Natural killer cell (primary cell): ENCODE data around the gene ACY1. TPM values are rescaled to one million over a fixed set of nuclear protein-coding genes. Genes with fewer than 3 reads are reported as not detected.

Source experiments
- ATAC-seq, 3 donors: fragments of 150-1000 bp in 2 of 3; fragments of 200-7000 bp in 1 of 3; cut with Tn5 transposase; 1 replicate in 1 of 3; 2 replicates in 2 of 3; pipeline ENCODE4 v1.10.0; 2021; ENCODE audit warnings: mild to moderate bottlenecking in 2 of 3, moderate library complexity in 2 of 3
- DNase-seq, 2 donors: peaks; one replicate each; pipeline versions ENCODE4 v3.0.0 to v3.0.0-alpha.2; 2013 to 2021; ENCODE audit warnings: mixed read lengths in 1 of 2
- H3K27ac ChIP-seq: one replicate; pipeline ENCODE4 v1.5.1; 2013; ENCODE audit warnings: mild to moderate bottlenecking, low read length
- H3K27me3 ChIP-seq: one replicate; pipeline ENCODE4 v1.6.1; 2013; ENCODE audit warnings: low read length; ENCODE audit not compliant: control insufficient read depth, insufficient read depth
- H3K36me3 ChIP-seq: one replicate; pipeline ENCODE4 v1.6.1; 2013; ENCODE audit warnings: low read length; ENCODE audit not compliant: control insufficient read depth, insufficient read depth
- H3K4me1 ChIP-seq: one replicate; pipeline ENCODE4 v1.6.1; 2013; ENCODE audit warnings: low read length; ENCODE audit not compliant: control insufficient read depth, insufficient read depth
- H3K4me3 ChIP-seq: one replicate; pipeline ENCODE4 v1.5.1; 2013; ENCODE audit warnings: low read length
- H3K9me3 ChIP-seq: one replicate; pipeline ENCODE4 v1.6.1; 2013; ENCODE audit warnings: low read length; ENCODE audit not compliant: control insufficient read depth, insufficient read depth
- H3K27ac Mint-ChIP-seq, 2 donors: one replicate each; pipeline ENCODE4 v1.8.0; 2022; ENCODE audit warnings: mild to moderate bottlenecking in 2 of 2, mixed read lengths in 2 of 2, moderate library complexity in 1 of 2
- H3K27me3 Mint-ChIP-seq, 2 donors: one replicate each; pipeline ENCODE4 v1.8.0; 2022; ENCODE audit warnings: low read depth in 2 of 2, mixed read lengths in 2 of 2
- H3K36me3 Mint-ChIP-seq: one replicate; pipeline ENCODE4 v1.8.0; 2022; ENCODE audit warnings: mixed read lengths
- H3K4me1 Mint-ChIP-seq, 2 donors: one replicate each; pipeline ENCODE4 v1.8.0; 2022; ENCODE audit warnings: mixed read lengths in 2 of 2
- H3K4me3 Mint-ChIP-seq: one replicate; pipeline ENCODE4 v1.8.0; 2022; ENCODE audit warnings: mild to moderate bottlenecking, moderate library complexity, mixed read lengths
- H3K9me3 Mint-ChIP-seq, 2 donors: one replicate each; pipeline ENCODE4 v1.8.0; 2022; ENCODE audit warnings: mixed read lengths in 2 of 2
- CTCF ChIP-seq: fragments of 200-600 bp; IDR thresholded peaks from one replicate; pipeline ENCODE4 v1.8.0; 2022; ENCODE audit warnings: antibody characterized with exemption
- whole genome bisulfite sequencing: methylation state at CpG from one replicate; pipeline ENCODE4 v1.1.7; 2013; ENCODE audit warnings: missing lambda C conversion rate; ENCODE audit not compliant: insufficient coverage; 5-methylcytosine and 5-hydroxymethylcytosine counted together
- intact Hi-C: fragments of 100-400 bp; cut with micrococcal nuclease; formaldehyde crosslinking; loops from one replicate; pipeline ENCODE4 v1.14.2; 2022
- total RNA-seq, 4 donors: library from RNA; stranded (reverse); fragments of 120-200 nt in 1 of 4; gene quantifications; one replicate each; pipeline versions ENCODE4 v1.2.3 to v1.2.4, GENCODE V29; 2013 to 2022

The ACY1 gene
- total RNA-seq, 3 donors from 2014 or later (not counting 1 experiment from before 2014, with no cell fraction given) = 8.4 to 19.5 (median 13.8) TPM

- Mint-ChIP-seq H3K4me3 (peak overlapping the region; percentile 64), H3K4me1 (peaks cover 32 to 51% of the 10 kb centered on the region in 2 donors), H3K27me3 (no peaks in the 10 kb centered on the region), H3K36me3 (no peaks in the 10 kb centered on the region), H3K9me3 (no peaks in the 10 kb centered on the region), H3K27ac (peak overlapping the region; percentile 52 to 63)
- H3K4me3 ChIP-seq = no peak overlapping the region
- TF ChIP-seq CTCF = no peak
- DNase-seq (peak in 1 of 2 donors; percentile 71), ATAC-seq (peak in 1 of 3 donors; percentile 39)
- no peaks in the 10 kb centered on the region for H3K9me3 ChIP-seq
- intact Hi-C loops = no loop called here
- peaks cover 57% of the 10 kb centered on the region for H3K4me1 ChIP-seq
- H3K27me3 ChIP-seq = no peaks in the 10 kb centered on the region
- H3K36me3 ChIP-seq = peaks cover 2% of the 10 kb centered on the region
- 65% methylated on average over 8 of the region's 9 CpGs for WGBS
- H3K27ac ChIP-seq = peak overlapping the region; percentile 22
These were observed 5.7 kb upstream of the ACY1 start for GRCh38 chr3:51977446-51978142.

- intact Hi-C loops = no loop called here
These were observed 5.2 kb upstream of the ACY1 start for GRCh38 chr3:51978143-51978502.

GRCh38 chr3:51980253-51980652 is 3.1 kb upstream of the ACY1 start:
- H3K27me3 ChIP-seq = no peaks in the 10 kb centered on the region
- no peak overlapping the region for H3K27ac ChIP-seq
- no peak for TF ChIP-seq CTCF
- H3K4me1 ChIP-seq = peaks cover 52% of the 10 kb centered on the region
- H3K27ac Mint-ChIP-seq = no peak overlapping the region
- intact Hi-C loops = no loop called here
- H3K4me3 Mint-ChIP-seq = no peak overlapping the region
- H3K27me3 Mint-ChIP-seq = no peaks in the 10 kb centered on the region
- no peaks in the 10 kb centered on the region for H3K9me3 ChIP-seq
- H3K36me3 Mint-ChIP-seq = no peaks in the 10 kb centered on the region
- H3K9me3 Mint-ChIP-seq = no peaks in the 10 kb centered on the region
- ATAC-seq (no peak), DNase-seq (no peak)
- H3K4me3 ChIP-seq = no peak overlapping the region
- WGBS = 99% methylated on average over 9 of the region's 10 CpGs
- peaks cover 27 to 46% of the 10 kb centered on the region in 2 donors for H3K4me1 Mint-ChIP-seq
- peaks cover 2% of the 10 kb centered on the region for H3K36me3 ChIP-seq

More at GRCh38 chr3:51978143-51978502, 5.2 kb upstream of the ACY1 start:
- Mint-ChIP-seq H3K4me1 (peaks cover 35 to 56% of the 10 kb centered on the region in 2 donors), H3K27ac (peak overlapping the region; percentile 52 to 63), H3K27me3 (no peaks in the 10 kb centered on the region), H3K4me3 (no peak overlapping the region), H3K36me3 (no peaks in the 10 kb centered on the region), H3K9me3 (no peaks in the 10 kb centered on the region)
- H3K27me3 ChIP-seq = no peaks in the 10 kb centered on the region
- H3K36me3 ChIP-seq = peaks cover 2% of the 10 kb centered on the region
- no peak overlapping the region for H3K4me3 ChIP-seq
- 89% methylated on average over 4 of the region's 4 CpGs for WGBS
- peaks cover 60% of the 10 kb centered on the region for H3K4me1 ChIP-seq
- ATAC-seq (no peak), DNase-seq (no peak)
- H3K9me3 ChIP-seq = no peaks in the 10 kb centered on the region
- TF ChIP-seq CTCF = no peak
- no peak overlapping the region for H3K27ac ChIP-seq
